HG03039 (cell line): Measurements from ENCODE around the gene SUN2.

Source experiments
- ATAC-seq: cut with Tn5 transposase; IDR thresholded peaks from one replicate; pipeline ENCODE4 v1.9.1; 2021; ENCODE audit warnings: mild to moderate bottlenecking, moderate library complexity; ENCODE audit not compliant: unreplicated experiment

The SUN2 gene

DNA sequence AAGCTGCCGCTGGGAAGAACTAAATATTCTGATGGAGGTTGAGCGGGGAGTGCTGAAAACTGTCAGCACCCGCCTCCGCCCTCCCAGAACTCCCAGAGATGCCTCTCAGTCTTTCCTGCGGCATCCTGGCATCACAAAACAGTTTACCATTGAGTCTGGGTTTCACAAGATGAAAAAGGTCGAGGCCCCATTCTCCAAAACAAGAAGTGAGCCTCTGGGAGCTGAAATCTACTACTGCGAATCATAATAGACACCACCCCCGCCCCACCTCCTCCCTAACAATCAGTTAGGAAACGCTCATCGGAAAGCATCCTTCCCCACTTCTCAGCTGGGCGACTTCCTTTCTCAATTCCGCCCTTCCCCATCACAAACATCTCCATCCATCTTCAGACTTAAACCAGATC is 1.0 kb downstream of the SUN2 start:
- no peak for ATAC-seq

DNA sequence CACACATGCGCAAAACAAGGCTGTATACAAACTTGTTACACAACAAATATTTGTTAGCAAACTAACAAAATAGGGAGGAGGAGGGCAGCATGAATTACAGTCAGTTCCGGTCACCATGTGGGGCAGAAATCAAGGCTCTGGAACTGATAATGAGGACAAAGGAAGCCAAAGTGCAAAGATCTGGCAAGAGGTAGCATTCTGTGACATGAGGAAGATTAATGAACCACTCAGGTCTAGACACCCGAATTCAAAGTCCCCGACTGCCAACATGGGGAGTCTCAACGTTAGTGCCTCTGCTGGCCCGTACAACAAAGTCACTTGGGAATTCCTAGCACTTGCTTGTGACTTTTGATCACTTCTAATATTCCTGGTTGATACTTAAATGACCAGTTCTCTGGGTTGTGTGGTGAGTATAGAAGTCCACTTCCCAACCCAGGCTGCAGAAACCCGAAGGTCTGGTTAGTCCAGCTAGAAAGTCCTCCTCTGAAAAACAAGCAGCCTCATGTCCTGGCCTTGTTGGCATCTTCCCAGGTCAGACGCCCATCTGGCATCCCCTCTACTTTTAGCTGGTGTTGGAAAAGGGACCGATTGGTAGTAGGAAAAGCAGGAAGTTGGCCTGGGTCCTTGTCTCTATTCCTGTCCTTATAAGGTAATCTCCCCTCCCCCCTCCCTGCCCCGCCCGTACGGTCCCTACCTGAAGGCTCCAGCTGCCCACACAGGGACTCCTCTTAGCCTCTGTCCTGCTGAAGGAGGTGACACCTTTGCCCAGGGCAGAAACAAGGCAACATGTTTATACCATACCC is 1.6 kb downstream of the SUN2 start:
- ATAC-seq: no peak

DNA sequence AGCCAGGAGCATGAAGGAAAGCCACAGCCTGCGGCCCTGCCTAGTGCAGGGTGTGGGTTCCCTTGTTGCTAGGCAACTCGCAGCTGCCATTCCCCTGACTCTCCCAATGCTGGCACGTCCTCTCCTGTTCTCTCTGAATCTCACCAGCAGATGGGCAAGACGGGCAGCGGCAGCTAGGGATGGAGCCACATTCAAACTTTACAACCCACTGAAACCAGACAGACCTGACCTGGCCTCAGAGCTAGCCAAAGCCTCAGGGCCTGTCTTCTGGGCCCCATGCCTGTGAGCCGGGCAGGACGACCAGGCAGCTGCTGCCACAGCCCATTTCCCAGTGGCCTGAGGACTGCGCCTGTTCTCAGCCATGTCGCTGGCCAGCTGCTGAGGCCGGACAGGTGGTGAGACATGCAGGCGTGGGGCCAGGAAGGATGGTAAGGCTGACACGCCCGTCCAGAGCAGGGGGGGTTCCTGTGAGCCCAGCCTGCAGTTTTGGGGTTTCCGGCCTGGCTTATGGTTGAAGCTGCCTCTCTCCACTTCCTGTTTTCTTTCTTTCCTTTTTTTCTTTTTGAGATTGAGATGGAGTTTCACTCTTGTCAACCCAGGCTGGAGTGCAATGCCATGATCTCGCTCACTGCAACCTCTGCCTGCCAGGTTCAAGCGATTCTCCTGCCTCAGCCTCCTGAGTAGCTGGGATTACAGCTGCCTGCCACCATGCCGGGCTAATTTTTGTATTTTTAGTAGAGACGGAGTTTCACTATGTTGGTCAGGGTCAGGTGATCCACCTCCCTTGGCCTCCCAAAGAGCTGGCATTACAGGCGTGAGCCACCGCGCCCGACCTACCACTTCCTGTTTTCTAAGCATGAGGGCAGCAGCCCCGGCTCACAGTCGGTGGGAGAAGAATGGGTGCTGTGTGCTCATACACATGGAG is 4.1 kb downstream of the SUN2 start:
- no peak for ATAC-seq

DNA sequence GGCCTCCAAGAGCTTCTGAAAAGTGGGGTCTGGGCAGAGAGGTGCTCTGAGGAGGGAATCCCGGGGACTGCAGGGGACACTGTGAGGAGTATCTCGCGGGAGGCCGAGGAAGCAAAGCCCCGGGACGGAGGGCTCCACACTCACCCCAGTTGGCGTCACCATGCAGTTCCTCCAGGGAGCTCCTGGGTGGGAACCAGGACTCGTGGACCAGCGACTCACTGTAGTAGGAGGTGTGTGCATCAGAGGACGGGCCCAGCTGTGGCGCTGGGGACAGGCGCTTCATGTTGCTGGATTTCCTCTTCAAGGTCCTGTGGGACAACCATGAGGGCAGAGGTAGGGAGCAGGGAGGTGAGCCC is 4.8 kb downstream of the SUN2 start:
- ATAC-seq: no peak

DNA sequence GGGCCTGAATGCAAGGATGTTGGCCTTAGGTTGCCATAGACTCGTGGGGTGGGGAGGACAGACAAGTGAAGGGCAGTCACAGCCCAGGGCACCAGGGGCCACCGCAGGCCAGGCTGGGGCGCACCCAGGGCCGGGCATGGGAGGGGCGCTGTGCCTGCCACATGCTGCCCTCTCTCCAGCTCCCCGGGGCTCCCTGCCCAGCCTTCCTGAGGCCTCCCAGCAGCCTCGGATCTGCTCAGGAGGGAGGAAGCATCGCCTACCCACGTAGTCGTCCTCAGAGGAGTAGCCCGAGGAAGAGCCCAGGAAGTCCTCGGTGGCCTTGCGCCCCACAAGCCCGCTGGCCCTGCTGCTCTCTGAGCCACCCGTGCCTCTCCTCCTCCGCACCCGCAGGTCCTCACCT is 5.2 kb downstream of the SUN2 start:
- no peak for ATAC-seq

DNA sequence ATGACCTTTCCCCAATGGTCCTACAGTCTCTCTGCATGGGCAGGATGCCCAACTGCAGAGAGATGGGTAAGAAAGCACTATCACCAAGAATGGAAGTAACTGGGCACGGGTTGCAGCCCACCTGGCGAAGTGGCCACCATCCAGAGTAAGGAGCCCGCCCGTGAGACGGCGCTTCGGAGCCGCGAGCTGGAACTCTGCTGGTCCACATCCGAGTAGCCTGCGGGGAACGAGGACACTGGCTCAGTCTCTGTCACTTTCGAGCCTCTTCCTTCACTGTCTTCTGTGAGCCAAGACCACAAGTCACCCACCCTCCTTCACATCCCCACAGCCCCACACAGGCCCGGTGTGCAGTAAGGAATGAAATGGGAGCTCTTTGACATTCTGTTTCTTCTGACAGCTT is 5.7 kb downstream of the SUN2 start:
- ATAC-seq: no peak

DNA sequence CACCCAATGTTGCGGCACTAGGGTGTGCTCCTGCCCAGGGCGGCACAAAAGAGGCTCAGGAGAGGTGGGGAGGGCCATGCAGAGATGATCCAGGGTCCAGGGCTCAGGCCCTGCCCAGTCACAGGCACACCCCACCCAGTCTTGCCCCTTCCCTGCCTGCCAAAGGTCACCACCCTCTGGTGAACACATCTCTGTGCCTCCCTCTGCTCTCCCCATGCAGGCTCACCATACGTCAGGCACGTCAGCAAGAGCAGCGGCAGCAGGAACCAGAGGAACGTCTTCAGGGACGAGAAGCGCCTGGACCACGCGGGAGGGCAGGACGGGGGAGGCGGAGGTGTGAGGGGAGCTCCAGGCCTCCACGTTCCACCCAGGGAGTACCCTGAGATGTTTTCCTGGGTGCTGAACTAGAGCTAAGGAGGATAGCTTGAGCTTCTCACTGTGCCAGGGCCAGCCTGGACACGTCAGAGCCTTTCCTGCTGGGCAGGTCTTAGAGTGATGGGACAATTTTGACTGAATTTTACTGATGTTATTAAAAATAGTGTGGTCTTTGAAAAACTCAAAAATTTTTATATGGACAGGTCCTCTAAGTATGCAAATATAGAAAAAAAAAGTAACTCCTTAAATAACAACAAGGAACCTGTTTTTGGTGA is 7.2 kb downstream of the SUN2 start:
- no peak for ATAC-seq

DNA sequence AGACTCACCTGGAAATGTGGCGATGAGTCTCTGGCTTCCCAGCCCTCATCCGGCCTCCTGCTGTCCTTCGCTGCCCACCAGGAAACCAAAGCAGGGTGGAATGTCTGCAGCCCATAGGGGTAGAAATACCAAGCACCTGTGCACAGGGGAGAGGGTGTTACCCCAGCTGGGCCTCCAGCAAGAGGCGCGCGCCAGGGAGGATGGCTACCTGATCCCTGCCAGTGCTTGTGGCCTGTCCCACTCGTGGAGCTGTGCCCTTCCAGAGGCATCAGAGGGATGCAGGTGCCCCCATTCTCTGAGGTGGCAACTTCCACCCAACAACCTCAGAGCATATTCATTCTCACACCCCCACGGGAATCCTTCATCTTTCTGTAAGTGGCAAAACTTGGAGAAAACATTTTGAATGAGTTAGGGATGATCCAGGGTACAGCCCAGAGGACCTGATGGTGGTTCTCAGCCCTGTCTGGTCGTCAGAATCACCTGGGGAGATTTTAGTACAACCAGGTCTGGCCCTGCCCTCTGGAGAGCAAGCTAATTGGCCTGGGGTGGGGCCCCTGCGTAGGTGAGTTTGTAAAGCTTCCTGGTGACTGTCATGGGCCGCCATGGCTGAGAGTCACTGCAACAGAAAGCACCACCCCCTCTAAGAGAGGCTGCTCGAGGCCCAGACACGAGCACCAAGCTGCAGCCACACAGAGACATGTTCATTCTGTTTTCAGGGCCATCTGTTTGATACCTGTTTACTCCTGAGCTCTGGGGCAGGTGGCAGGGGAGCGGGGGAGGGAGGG is 9.9 kb downstream of the SUN2 start:
- ATAC-seq: no peak

DNA sequence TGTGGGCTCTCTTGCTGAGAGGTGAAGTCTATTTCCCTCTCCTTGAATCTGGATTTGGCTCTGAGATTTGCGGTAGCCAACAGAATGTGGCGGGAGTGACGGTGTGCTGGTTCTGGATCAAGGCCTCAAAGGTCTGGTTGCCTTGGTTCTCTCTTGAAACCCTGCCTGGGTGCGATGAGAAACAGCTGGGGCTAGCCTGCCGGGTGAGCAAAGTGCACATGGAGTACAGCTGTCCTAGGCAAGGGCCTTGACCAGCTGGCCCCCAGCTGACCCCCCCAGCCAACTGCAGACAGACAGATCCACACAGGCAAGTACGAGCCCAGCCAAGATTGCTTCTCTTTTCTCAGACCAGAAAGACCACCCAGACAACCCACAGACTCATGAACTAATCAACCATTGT is 10.8 kb downstream of the SUN2 start:
- no peak for ATAC-seq

DNA sequence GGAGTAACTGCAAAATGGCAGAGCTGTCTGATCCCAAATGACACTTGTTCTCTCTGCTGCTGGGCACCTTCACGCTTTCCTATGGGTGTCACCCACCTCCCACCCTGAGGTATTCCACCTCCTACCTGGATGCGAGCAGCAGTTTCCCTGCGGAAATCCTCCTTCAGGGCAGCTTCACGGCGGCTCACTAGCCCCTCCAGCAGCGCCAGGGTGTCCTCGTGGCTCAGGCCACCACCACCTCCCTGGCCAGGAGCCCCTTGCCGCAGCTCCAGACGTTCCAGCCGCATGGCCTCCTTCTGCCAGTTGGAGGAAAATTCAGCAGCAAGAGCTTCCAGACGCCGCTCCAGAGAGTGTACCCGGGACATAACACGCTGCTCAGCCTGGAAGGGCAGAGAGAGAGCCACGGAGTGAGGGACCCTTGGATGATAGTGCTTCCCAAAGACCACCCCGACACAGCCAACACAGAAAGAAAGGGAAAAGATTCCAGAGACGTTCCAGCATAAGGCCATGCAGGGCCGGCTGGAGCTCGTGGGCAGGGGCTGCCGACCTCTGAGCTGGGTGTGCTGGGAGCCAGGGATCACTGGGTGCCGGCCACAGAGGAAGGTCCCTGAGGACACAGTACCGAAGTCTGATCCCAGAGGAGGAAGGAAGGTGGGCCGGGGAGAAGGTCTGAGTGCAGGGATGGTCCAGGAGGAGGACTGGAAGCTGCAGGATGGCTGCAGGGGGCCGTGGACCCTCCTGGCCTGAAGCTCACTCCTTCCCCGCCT is 13.4 kb downstream of the SUN2 start:
- ATAC-seq: no peak

DNA sequence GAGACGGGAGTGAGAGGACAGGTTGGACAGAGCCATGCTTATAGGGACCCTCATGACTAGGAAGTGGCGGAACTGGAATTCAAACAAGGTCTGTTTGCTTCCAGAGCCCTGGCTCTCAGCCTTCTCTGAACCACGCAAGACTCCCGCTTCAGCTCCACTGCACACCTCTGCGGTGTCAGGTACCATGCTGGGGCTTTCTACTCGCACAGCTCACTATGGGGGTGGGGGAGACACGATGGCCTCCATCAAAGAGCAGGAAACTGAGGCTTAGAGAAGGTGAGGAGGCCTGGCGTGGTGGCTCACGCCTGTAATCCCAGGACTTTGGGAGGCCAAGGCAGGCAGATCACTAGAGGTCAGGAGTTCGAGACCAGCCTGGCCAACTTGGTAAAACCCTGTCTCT is 14.2 kb downstream of the SUN2 start:
- ATAC-seq: no peak

DNA sequence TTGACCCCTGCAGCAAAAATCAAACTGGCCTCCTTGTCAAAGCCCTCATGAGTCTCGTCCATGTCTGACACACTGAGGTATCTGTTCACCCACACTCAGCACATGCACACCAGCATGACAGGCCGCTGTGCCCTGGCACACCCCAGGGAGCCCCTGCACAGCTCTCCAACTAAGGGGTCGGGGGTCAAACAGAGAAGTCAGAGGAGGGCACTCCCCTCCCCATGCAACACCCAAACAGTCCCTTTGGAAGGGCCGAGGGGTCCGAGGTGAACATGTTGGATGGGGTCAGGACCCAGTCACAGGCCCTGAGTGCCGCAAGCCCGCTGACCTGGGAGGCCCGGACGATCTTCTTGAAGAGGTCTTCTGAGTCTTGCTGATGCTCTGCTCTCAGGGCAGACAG is 14.6 kb downstream of the SUN2 start:
- ATAC-seq: no peak

DNA sequence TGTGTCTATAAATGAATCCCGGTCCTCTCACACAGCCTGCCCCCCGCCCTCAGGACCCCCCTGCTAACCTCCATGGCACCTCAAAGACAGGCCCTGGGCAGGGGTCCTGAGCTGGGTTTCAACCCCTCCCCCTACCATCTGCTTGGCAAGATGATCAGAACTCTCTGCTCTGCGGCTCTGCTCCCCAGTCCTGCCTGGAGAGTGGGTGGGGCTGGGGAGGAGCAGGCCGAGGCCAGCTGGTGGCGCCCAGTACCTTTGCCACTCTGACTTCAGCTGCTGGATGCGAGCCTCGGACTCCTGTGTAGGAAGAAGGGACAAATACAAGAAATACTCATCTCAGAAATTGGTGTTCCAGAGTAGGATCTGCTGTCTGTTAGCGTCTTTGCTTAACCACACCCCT is 15.0 kb downstream of the SUN2 start:
- ATAC-seq: no peak

DNA sequence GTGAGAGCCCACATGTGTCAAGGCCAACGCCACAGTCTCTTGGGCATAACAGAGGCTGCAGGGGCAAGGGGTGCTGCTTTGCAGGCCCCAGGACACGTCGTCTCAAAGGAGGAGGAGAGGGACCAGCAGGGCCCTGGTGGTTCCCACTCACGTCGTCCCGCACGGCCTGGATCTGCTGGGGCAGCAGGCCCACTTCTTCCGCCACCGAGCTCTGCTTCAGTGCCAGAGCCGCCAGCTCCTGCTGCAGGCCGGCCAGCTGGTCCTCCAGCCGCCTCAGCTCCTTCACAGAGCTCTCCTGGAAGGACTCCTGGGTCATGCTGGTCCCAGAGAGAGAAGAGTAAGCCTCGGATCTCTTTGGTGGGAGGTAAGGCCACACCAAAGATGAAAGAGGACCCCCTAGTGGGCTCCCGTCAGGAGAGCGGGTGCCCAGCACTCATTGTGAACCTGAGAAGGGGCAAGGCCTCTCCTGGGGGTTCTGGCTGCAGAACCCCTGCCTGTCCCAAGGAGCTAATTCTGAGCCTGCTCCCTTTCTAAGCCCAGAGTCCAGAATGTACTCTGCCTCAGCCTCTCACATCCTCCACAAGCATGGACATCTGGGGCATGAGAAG is 15.6 kb downstream of the SUN2 start:
- ATAC-seq: no peak

DNA sequence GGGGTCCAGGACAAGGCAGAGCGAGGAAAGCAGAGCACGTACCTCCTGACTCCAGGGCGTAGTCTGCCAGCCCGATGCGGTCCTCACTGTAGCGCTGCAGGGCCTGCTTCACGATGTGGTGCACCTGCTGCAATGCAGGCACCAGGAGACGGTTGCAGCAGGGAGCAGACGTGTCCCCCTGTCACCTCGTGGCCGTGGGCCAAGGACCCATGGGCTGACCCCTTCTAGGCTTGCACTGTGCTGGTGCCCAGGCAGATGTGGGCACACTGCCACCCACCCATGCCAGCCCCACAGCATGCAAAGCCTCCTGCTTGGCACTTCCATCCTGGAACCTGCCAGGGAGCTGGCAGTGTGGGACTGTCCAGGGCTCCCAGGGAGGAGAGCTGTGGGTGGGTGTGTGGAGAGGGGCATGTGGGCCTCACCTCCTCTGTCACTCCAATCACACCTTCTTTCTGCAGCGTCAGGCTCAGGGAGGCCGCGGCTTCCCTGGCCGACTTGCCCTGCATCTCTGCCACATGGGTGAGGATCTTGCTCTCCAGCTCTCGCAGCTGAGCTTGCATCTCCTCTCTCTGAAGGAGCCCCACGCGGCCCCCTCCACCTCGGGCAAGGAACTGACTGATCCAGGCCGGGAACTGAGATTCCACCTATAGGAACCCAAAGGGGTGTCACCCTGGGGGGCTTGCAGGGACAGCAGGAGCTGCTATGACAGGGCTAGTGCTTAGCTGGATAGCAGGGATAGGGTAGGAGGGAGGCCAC is 16.3 kb downstream of the SUN2 start:
- ATAC-seq: no peak

DNA sequence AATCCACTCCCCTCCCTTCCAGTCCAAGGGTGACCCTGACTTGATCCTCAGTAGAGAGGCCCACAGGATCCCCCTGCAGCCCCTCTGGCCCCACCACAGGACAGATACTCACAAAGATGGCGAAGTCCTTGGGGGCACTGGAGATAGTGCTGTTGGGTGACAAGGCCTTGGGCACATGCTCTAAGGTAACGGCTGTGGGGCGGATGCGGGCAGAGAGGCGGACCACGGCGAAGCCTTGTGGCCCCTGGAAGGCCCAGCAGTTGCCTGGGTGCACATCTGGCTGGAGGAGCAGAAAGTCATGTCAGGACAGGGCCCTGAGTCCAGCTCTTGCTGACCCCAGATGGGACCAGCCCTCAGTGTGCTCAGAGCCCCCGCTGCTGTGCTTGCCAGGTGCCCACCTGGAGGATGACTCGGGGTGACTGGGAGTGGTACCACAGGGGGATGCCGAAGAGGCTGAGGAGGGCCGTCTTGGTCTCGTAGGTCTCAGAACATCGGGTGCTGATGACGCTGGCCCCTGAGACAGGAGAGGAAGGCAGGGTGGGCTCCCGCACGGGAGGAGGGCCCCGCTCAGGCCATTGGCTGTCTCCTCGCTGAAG is 17.2 kb downstream of the SUN2 start:
- no peak for ATAC-seq

DNA sequence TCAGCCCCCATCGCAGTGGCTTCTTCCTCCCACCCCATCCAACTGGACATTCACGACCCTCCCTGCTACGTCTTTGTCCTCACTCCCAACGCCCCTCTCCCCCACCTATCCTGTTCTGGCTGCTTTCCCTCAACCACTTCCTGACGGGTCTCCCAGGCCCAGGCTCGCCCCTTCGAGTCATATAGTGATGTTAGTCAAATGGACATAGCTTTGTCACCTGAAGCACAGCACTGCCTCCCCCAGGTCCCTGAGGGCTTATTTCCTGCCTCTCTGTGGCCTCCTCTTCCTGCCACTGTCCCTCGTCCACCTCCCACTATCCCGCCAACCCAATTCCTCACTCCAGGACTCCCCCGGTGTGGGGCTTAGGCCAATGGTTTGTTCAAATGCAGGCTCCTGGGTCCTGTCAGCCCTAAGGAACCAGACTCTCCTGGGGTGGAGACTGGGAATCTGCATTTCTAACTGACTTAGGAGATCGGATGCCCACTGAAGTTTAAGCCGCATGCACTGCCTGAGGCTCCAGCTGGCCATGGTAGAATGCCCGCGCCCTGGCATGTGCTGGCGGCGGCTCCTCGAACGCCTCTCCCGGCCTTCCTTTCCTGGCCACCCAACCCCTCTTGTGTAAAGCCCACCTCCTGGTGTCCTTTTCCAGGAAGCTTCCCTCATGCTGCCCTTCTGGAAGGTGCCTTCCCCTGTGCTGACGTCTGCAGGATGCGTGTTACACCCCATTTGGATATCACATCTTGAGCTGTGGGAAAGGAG is 18.3 kb downstream of the SUN2 start:
- ATAC-seq: no peak

DNA sequence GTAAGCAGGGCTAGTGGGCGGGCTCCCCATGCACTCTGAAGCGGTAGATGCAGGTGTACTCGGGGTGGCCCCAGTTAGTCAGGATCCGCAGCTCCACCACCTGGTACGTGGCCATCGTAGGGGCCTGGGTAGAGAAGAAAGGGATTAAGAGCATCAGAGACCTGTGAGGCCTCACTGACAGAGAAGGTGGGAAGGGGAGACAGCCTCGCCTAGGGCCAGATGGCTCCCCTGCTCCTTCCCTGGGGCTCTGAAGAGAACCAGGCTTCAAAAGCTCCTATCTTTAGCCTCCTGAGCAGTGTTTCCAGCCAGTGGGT is 19.6 kb downstream of the SUN2 start:
- ATAC-seq: no peak
